Trophoblast cell (in vitro differentiated cells and primary cell): ENCODE measurements around the gene SMYD3.
A peak's percentile ranks its signal among the peaks of the same experiment; 100 is the strongest.

Experiments
- DNase-seq, 2 donors: peaks; one replicate each; pipeline ENCODE4 v3.0.0-alpha.2; 2016
- H2AFZ ChIP-seq: 2 replicates; pipeline ENCODE4 v1.6.1; 2013; ENCODE audit warnings: low read length, moderate library complexity, mild to moderate bottlenecking; ENCODE audit not compliant: insufficient read depth, poor library complexity
- H2AK5ac ChIP-seq: 2 replicates; pipeline ENCODE4 v1.6.1; 2013; ENCODE audit warnings: mild to moderate bottlenecking, low read length
- H2BK120ac ChIP-seq: 2 replicates; pipeline ENCODE4 v1.6.1; 2013; ENCODE audit warnings: low read length, mild to moderate bottlenecking, moderate library complexity; ENCODE audit not compliant: insufficient read depth, poor library complexity
- H2BK12ac ChIP-seq: 2 replicates; pipeline ENCODE4 v1.6.1; 2013; ENCODE audit warnings: mild to moderate bottlenecking, low read length, moderate library complexity
- H2BK5ac ChIP-seq: 2 replicates; pipeline ENCODE4 v1.6.1; 2013; ENCODE audit warnings: low read length, low read depth, moderate library complexity, mild to moderate bottlenecking; ENCODE audit not compliant: poor library complexity
- H3K14ac ChIP-seq: 2 replicates; pipeline ENCODE4 v1.6.1; 2013; ENCODE audit warnings: mild to moderate bottlenecking, low read length
- H3K18ac ChIP-seq: 2 replicates; pipeline ENCODE4 v1.6.1; 2013; ENCODE audit warnings: mild to moderate bottlenecking, low read length
- H3K23ac ChIP-seq: 2 replicates; pipeline ENCODE4 v1.6.1; 2013; ENCODE audit warnings: low read length
- H3K27ac ChIP-seq: 2 replicates; pipeline ENCODE4 v1.5.1; 2013; ENCODE audit warnings: low read depth, mild to moderate bottlenecking, inconsistent platforms, low read length, moderate library complexity
- H3K27me3 ChIP-seq: 2 replicates; pipeline ENCODE4 v1.6.1; 2013; ENCODE audit warnings: inconsistent platforms, mild to moderate bottlenecking, low read length, moderate library complexity; ENCODE audit not compliant: insufficient read depth
- H3K36me3 ChIP-seq, 2 experiments: 1 replicate in 1 of 2; 2 replicates in 1 of 2; pipeline ENCODE4 v1.6.1; 2013; ENCODE audit warnings: low read length in 2 of 2, mild to moderate bottlenecking in 2 of 2, moderate library complexity in 1 of 2; ENCODE audit not compliant: insufficient read depth in 2 of 2, control insufficient read depth in 1 of 2
- H3K4ac ChIP-seq: 2 replicates; pipeline ENCODE4 v1.6.1; 2013; ENCODE audit warnings: low read depth, mild to moderate bottlenecking, low read length, moderate library complexity
- H3K4me1 ChIP-seq, 2 experiments: 1 replicate in 1 of 2; 2 replicates in 1 of 2; pipeline ENCODE4 v1.6.1; 2013; ENCODE audit warnings: low read length in 2 of 2, mild to moderate bottlenecking in 2 of 2, moderate library complexity in 1 of 2; ENCODE audit not compliant: insufficient read depth in 2 of 2, control insufficient read depth in 1 of 2
- H3K4me2 ChIP-seq: 2 replicates; pipeline ENCODE4 v1.6.1; 2013; ENCODE audit warnings: inconsistent platforms, mild to moderate bottlenecking, low read length, moderate library complexity
- H3K4me3 ChIP-seq: 2 replicates; pipeline ENCODE4 v1.5.1; 2013; ENCODE audit warnings: mild to moderate bottlenecking, low read depth, low read length, inconsistent platforms
- H3K79me1 ChIP-seq: one replicate; pipeline ENCODE4 v1.6.1; 2013; ENCODE audit warnings: low read length
- H3K79me2 ChIP-seq: 2 replicates; pipeline ENCODE4 v1.6.1; 2013; ENCODE audit warnings: low read length, mild to moderate bottlenecking; ENCODE audit not compliant: control insufficient read depth, insufficient read depth, poor library complexity
- H3K9ac ChIP-seq: 2 replicates; pipeline ENCODE4 v1.6.1; 2013; ENCODE audit warnings: mild to moderate bottlenecking, low read length
- H3K9me3 ChIP-seq: 2 replicates; pipeline ENCODE4 v1.6.1; 2013; ENCODE audit warnings: low read depth, mild to moderate bottlenecking, control low read depth, inconsistent platforms, low read length; ENCODE audit not compliant: insufficient read depth
- H4K12ac ChIP-seq: 2 replicates; pipeline ENCODE4 v1.6.1; 2013; ENCODE audit warnings: low read depth, mild to moderate bottlenecking, low read length, moderate library complexity
- H4K8ac ChIP-seq: 2 replicates; pipeline ENCODE4 v1.6.1; 2013; ENCODE audit warnings: low read depth, mild to moderate bottlenecking, low read length, moderate library complexity
- H4K91ac ChIP-seq: one replicate; pipeline ENCODE4 v1.6.1; 2013; ENCODE audit warnings: low read depth, mild to moderate bottlenecking, low read length, moderate library complexity
- WGBS: extraction: QIAGEN DNeasy Blood & Tissue Kit; methylation state at CpG from one replicate; pipeline ENCODE4 v1.1.7; 2013; ENCODE audit warnings: missing lambda C conversion rate; ENCODE audit not compliant: insufficient read length, insufficient coverage; ENCODE audit errors: extremely low coverage; 5-methylcytosine and 5-hydroxymethylcytosine counted together

The SMYD3 gene

DNA sequence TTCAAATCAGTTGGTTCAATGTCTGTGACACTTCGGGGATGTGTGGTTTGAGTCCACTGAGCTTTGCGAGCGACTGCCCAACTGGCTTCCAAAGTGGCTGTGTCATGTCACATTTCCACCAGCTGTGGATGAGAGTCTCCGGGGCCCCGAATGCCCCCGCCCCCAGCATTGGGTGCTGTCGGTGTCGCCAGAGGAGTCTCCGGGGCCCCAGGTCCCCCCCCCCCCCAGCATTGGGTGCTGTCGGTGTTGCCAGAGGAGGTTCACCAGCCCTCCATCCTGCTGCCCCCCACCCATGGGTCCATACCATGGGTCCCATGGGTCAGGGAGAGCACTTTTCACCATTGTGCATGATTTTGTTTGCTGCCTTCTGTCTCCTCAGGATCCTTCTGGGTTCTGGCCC, 9.0 kb upstream of the SMYD3 start:
- Histone ChIP-seq H2BK5ac (no peak overlapping the region), H4K8ac (no peak overlapping the region), H2AK5ac (no peak overlapping the region), H3K9ac (no peak overlapping the region), H3K79me1 (no peaks in the 10 kb centered on the region), H3K79me2 (no peaks in the 10 kb centered on the region), H3K27me3 (no peaks in the 10 kb centered on the region), H3K18ac (no peak overlapping the region), H4K12ac (no peak overlapping the region), H3K4me2 (no peak overlapping the region), H3K36me3 (no peaks in the 10 kb centered on the region), H3K14ac (no peak overlapping the region), H4K91ac (no peak overlapping the region), H3K27ac (no peak overlapping the region), H3K23ac (no peak overlapping the region), H2BK12ac (no peak overlapping the region), H2BK120ac (no peak overlapping the region), H3K4me3 (no peak overlapping the region), H3K9me3 (peaks cover 66% of the 10 kb centered on the region), H3K4me1 (no peaks in the 10 kb centered on the region), H3K4ac (no peak overlapping the region), H2AFZ (no peak overlapping the region)
- no peak for DNase-seq
- no CpG with 5 or more reads among the region's 10 CpGs for WGBS

DNA sequence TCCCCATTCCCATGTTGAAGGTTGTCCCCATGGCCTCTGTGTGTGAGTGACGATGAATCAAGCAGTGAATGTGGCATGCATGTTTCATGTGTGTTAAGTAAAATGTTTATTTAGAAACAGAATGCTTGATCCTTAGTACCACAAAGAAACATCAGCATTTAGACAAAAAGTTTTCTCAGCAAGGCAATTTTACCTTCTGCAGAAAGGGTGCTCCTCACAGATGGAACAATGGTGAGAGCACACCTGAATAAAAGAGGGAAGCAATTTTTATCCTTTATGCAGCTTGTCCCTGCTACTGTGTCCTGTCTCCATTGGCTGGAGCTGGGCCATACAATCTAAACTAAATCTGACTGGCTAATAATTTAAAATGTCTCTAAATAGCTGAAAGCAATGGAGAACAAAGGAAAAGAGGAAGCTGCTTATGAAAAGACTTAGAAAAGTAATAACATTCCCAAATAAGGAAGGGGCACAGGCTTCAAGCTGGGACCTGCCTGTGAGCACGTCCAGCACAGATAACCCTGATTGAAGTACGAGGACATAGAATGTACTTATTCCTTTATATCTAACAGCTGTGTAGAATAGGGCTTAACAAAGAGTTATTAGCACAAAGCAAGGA, 8.4 kb upstream of the SMYD3 start:
- no peak overlapping the region for H3K23ac ChIP-seq
- no peak overlapping the region for H3K9ac ChIP-seq
- H3K79me2 ChIP-seq = no peaks in the 10 kb centered on the region
- H2BK12ac ChIP-seq = no peak overlapping the region
- H3K27me3 ChIP-seq = no peaks in the 10 kb centered on the region
- no peak overlapping the region for H3K4ac ChIP-seq
- H3K4me1 ChIP-seq = no peaks in the 10 kb centered on the region
- H2AFZ ChIP-seq = no peak overlapping the region
- H2BK5ac ChIP-seq = no peak overlapping the region
- H3K36me3 ChIP-seq = no peaks in the 10 kb centered on the region
- DNase-seq = no peak
- H3K79me1 ChIP-seq = no peaks in the 10 kb centered on the region
- H2AK5ac ChIP-seq = no peak overlapping the region
- H3K4me2 ChIP-seq = no peak overlapping the region
- no peak overlapping the region for H2BK120ac ChIP-seq
- no peak overlapping the region for H4K8ac ChIP-seq
- H3K9me3 ChIP-seq = peaks cover 64% of the 10 kb centered on the region
- no peak overlapping the region for H4K91ac ChIP-seq
- no peak overlapping the region for H4K12ac ChIP-seq
- no peak overlapping the region for H3K27ac ChIP-seq
- H3K18ac ChIP-seq = no peak overlapping the region
- no CpG with 5 or more reads among the region's 3 CpGs for WGBS
- no peak overlapping the region for H3K14ac ChIP-seq
- H3K4me3 ChIP-seq = no peak overlapping the region

GRCh38 chr1:246513619-246514343, 6.7 kb upstream of the SMYD3 start:
- H3K36me3 ChIP-seq = no peaks in the 10 kb centered on the region
- no peaks in the 10 kb centered on the region for H3K79me1 ChIP-seq
- H3K4ac ChIP-seq = no peak overlapping the region
- no peak overlapping the region for H3K4me2 ChIP-seq
- H4K91ac ChIP-seq = no peak overlapping the region
- no peaks in the 10 kb centered on the region for H3K4me1 ChIP-seq
- no peak overlapping the region for H4K8ac ChIP-seq
- H3K4me3 ChIP-seq = no peak overlapping the region
- H3K79me2 ChIP-seq = no peaks in the 10 kb centered on the region
- DNase-seq = no peak
- no peak overlapping the region for H3K27ac ChIP-seq
- H3K9ac ChIP-seq = no peak overlapping the region
- no peak overlapping the region for H2AFZ ChIP-seq
- no peak overlapping the region for H3K23ac ChIP-seq
- H3K9me3 ChIP-seq = peaks cover 52% of the 10 kb centered on the region
- H2BK120ac ChIP-seq = no peak overlapping the region
- no peak overlapping the region for H2BK5ac ChIP-seq
- H3K18ac ChIP-seq = no peak overlapping the region
- WGBS = no CpG with 5 or more reads among the region's 7 CpGs
- no peak overlapping the region for H2BK12ac ChIP-seq
- H3K14ac ChIP-seq = no peak overlapping the region
- H3K27me3 ChIP-seq = no peaks in the 10 kb centered on the region
- H2AK5ac ChIP-seq = no peak overlapping the region
- no peak overlapping the region for H4K12ac ChIP-seq

- no CpG with 5 or more reads among the region's 5 CpGs for WGBS
- DNase-seq = no peak
- H2BK120ac ChIP-seq = no peak overlapping the region
Measured at GRCh38 chr1:246513041-246513440, 6.0 kb upstream of the SMYD3 start.

More at GRCh38 chr1:246513041-246513440, 6.0 kb upstream of the SMYD3 start:
- Histone ChIP-seq H3K4ac (no peak overlapping the region), H2BK5ac (no peak overlapping the region), H3K79me2 (no peaks in the 10 kb centered on the region), H3K27ac (no peak overlapping the region), H3K4me3 (peak overlapping the region; percentile 43), H2AK5ac (no peak overlapping the region), H3K9ac (no peak overlapping the region), H3K4me2 (no peak overlapping the region), H4K91ac (no peak overlapping the region), H2AFZ (no peak overlapping the region), H3K14ac (no peak overlapping the region), H2BK12ac (no peak overlapping the region), H4K12ac (no peak overlapping the region), H3K23ac (no peak overlapping the region), H4K8ac (no peak overlapping the region), H3K18ac (no peak overlapping the region), H3K27me3 (no peaks in the 10 kb centered on the region), H3K4me1 (no peaks in the 10 kb centered on the region), H3K9me3 (peaks cover 45% of the 10 kb centered on the region), H3K79me1 (no peaks in the 10 kb centered on the region), H3K36me3 (no peaks in the 10 kb centered on the region)
